ENCODE measurements around the gene DLG2. TPM values are rescaled to one million over a fixed set of nuclear protein-coding genes. Genes with fewer than 3 reads are reported as not detected.
A peak's percentile ranks its signal among the peaks of the same experiment; 100 is the strongest.

DLG2 gene
- total RNA-seq, 1 donor from 2014 or later = 0.17 TPM

GRCh38 chr11:84384731-84385130 lies 1242.4 kb downstream of the DLG2 start:
- no peak overlapping the region for H3K4me3 ChIP-seq (ENCODE audit: low read depth, low read length)
- DNase-seq (ENCODE audit: low read depth) = peak; percentile 4
- peak; percentile 90 for TF ChIP-seq CTCF (conservative IDR thresholded peaks at IDR 0.05; ENCODE audit: low read depth, low read length)

- no peak overlapping the region for H3K4me3 ChIP-seq (ENCODE audit: low read depth, low read length)
- TF ChIP-seq CTCF (conservative IDR thresholded peaks at IDR 0.05; ENCODE audit: low read depth, low read length) = no peak
- DNase-seq (ENCODE audit: low read depth) = no peak
Observed at GRCh38 chr11:84383576-84383975, 1243.6 kb downstream of the DLG2 start.

GRCh38 chr11:84381666-84382065 lies 1245.5 kb downstream of the DLG2 start:
- H3K4me3 ChIP-seq (ENCODE audit: low read depth, low read length) = no peak overlapping the region
- TF ChIP-seq CTCF (conservative IDR thresholded peaks at IDR 0.05; ENCODE audit: low read depth, low read length) = no peak
- DNase-seq (ENCODE audit: low read depth) = no peak

GRCh38 chr11:84372381-84372950 lies 1254.7 kb downstream of the DLG2 start:
- H3K4me3 ChIP-seq (ENCODE audit: low read depth, low read length) = no peak overlapping the region
- no peak for DNase-seq (ENCODE audit: low read depth)
- TF ChIP-seq CTCF (conservative IDR thresholded peaks at IDR 0.05; ENCODE audit: low read depth, low read length) = no peak

GRCh38 chr11:84358034-84358433 lies 1269.1 kb downstream of the DLG2 start:
- DNase-seq (ENCODE audit: low read depth) = no peak
- TF ChIP-seq CTCF (conservative IDR thresholded peaks at IDR 0.05; ENCODE audit: low read depth, low read length) = no peak
- no peak overlapping the region for H3K4me3 ChIP-seq (ENCODE audit: low read depth, low read length)

GRCh38 chr11:84355911-84356310 lies 1271.2 kb downstream of the DLG2 start:
- DNase-seq (ENCODE audit: low read depth) = no peak
- no peak overlapping the region for H3K4me3 ChIP-seq (ENCODE audit: low read depth, low read length)
- TF ChIP-seq CTCF (conservative IDR thresholded peaks at IDR 0.05; ENCODE audit: low read depth, low read length) = no peak

GRCh38 chr11:84345597-84345996 lies 1281.5 kb downstream of the DLG2 start:
- no peak for TF ChIP-seq CTCF (conservative IDR thresholded peaks at IDR 0.05; ENCODE audit: low read depth, low read length)
- DNase-seq (ENCODE audit: low read depth) = no peak
- no peak overlapping the region for H3K4me3 ChIP-seq (ENCODE audit: low read depth, low read length)

All from epithelial cell of proximal tubule (primary cell).